Panc1 (cell line): ENCODE data around the gene TRIM44. TPM values are rescaled to one million over a fixed set of nuclear protein-coding genes. Genes with fewer than 3 reads are reported as not detected.

Experiments used
- ATAC-seq: fragments of 200-7000 bp; cut with Tn5 transposase; 2 replicates; pipeline ENCODE4 v1.9.1; 2020; ENCODE audit warnings: mild to moderate bottlenecking, moderate library complexity
- BruUV-seq: library from RNA; stranded (reverse); fragments of 400-500 nt; replicated peaks from 2 replicates; lab custom pipeline; 2021; lab: Mats Ljungman, UMichigan
- CTCF ChIA-PET: fragments of 300-600 bp; sonication (Branson Sonifier 250); formaldehyde crosslinking; loops from one replicate; lab custom pipeline; 2022; ENCODE audit warnings: antibody characterized with exemption; lab: Charles Lee
- POLR2A ChIA-PET: fragments of 300-600 bp; sonication (Branson Sonifier 250); formaldehyde crosslinking; loops from one replicate; lab custom pipeline; 2022; ENCODE audit warnings: antibody characterized with exemption; lab: Charles Lee
- DNase-seq: peaks from one replicate; pipeline ENCODE4 v3.0.0-alpha.2; 2010; ENCODE audit warnings: low read depth, low spot score
- H3K27ac ChIP-seq: 2 replicates; pipeline ENCODE4 v1.5.1; 2011; ENCODE audit warnings: mild to moderate bottlenecking, low read length, inconsistent platforms
- H3K27me3 ChIP-seq: fragments of 200-500 bp; sonication (Bioruptor generic); 2 replicates; pipeline ENCODE4 v1.6.0; 2014; ENCODE audit warnings: low read length, inconsistent platforms; ENCODE audit not compliant: control insufficient read depth, insufficient read depth
- H3K36me3 ChIP-seq: fragments of 200-500 bp; sonication (Bioruptor generic); 2 replicates; pipeline ENCODE4 v1.5.1; 2014; ENCODE audit warnings: inconsistent platforms, mild to moderate bottlenecking, low read length, moderate library complexity; ENCODE audit not compliant: control insufficient read depth, insufficient read depth
- H3K4me1 ChIP-seq: 2 replicates; pipeline ENCODE4 v1.5.1; 2011; ENCODE audit warnings: inconsistent platforms, mild to moderate bottlenecking, low read length, moderate library complexity; ENCODE audit not compliant: control insufficient read depth, insufficient read depth
- H3K4me3 ChIP-seq, 2 experiments: 2 replicates each; pipeline ENCODE4 v1.5.1; 2011 to 2012; ENCODE audit warnings: low read depth in 2 of 2, low read length in 2 of 2, mild to moderate bottlenecking in 2 of 2, inconsistent platforms in 1 of 2, moderate library complexity in 1 of 2
- H3K9me3 ChIP-seq: fragments of 200-500 bp; sonication (Bioruptor generic); 2 replicates; pipeline ENCODE4 v1.5.1; 2014; ENCODE audit warnings: low read depth, mild to moderate bottlenecking, inconsistent platforms, low read length, moderate library complexity; ENCODE audit not compliant: control insufficient read depth, insufficient read depth
- POLR2AphosphoS5 ChIP-seq: IDR thresholded peaks from 2 replicates; pipeline ENCODE4 v1.6.1; 2012; ENCODE audit warnings: mild to moderate bottlenecking, low read depth, low read length, moderate library complexity
- SIN3A ChIP-seq: IDR thresholded peaks from 2 replicates; pipeline ENCODE4 v1.6.1; 2012; ENCODE audit warnings: low read depth, mild to moderate bottlenecking, low read length, moderate library complexity, borderline replicate concordance; ENCODE audit not compliant: insufficient read depth
- TCF7L2 ChIP-seq: IDR thresholded peaks from 2 replicates; pipeline ENCODE4 v1.6.1; 2011; ENCODE audit warnings: mild to moderate bottlenecking, low read depth, low read length, inconsistent platforms
- in situ Hi-C: cut with HindIII; loops from 2 replicates; pipeline ENCODE4 v1.10.0; 2016; ENCODE audit warnings: low sequenced_read_pairs, low pct_unique_long_range_greater_than_20kb
- intact Hi-C: fragments of 100-400 bp; cut with micrococcal nuclease; formaldehyde crosslinking; loops from one replicate; pipeline ENCODE4 v1.10.0; 2022; ENCODE audit not compliant: unreplicated experiment
- total RNA-seq: library from RNA; stranded (reverse); gene quantifications from one replicate; pipeline ENCODE4 v1.2.1, GENCODE V29; 2021; ENCODE audit not compliant: unreplicated experiment
- TF ChIP-seq, protein P1 (sequence below): fragments of 450-650 bp; IDR thresholded peaks from 2 replicates; pipeline ENCODE4 v1.5.1; 2017; ENCODE audit warnings: mild to moderate bottlenecking
- TF ChIP-seq, protein P2 (sequence below), 2 experiments: IDR thresholded peaks; 2 replicates each; pipeline ENCODE4 v1.6.1; 2011 to 2012; ENCODE audit warnings: low read depth in 2 of 2, control low read depth in 1 of 2, low read length in 1 of 2, mild to moderate bottlenecking in 1 of 2, moderate library complexity in 1 of 2; ENCODE audit not compliant: insufficient read depth in 1 of 2

Gene TRIM44
- total RNA-seq, 1 experiment from 2014 or later, result 80.3 TPM

DNA sequence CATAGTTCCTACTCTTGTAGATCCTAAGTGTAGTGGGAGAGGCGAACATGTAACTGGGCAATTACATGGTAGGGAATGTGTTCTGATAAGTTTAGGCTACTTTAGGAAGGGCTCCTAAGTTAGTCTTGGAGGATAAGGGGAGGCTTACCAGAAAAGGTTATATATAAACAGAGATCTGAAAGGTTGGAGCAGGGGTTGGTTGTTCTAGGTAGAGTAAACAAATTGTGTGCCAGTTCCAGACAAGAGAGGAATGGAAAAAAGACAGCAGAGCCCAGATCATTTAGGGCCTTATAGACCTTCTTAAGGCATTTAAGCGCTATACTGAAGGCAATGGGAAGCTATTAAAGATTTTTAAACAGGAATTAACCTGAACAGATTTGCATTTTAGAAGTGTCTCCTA lies 74.4 kb downstream of the TRIM44 start:
- H3K36me3 ChIP-seq, result peaks cover 3% of the 10 kb centered on the region; the same call in 1 of the 2 replicates
- ATAC-seq, result no peak
- TF ChIP-seq TCF7L2 (no peak), SIN3A (no peak), POLR2AphosphoS5 (no peak)
- TF ChIP-seq, protein P1, sequence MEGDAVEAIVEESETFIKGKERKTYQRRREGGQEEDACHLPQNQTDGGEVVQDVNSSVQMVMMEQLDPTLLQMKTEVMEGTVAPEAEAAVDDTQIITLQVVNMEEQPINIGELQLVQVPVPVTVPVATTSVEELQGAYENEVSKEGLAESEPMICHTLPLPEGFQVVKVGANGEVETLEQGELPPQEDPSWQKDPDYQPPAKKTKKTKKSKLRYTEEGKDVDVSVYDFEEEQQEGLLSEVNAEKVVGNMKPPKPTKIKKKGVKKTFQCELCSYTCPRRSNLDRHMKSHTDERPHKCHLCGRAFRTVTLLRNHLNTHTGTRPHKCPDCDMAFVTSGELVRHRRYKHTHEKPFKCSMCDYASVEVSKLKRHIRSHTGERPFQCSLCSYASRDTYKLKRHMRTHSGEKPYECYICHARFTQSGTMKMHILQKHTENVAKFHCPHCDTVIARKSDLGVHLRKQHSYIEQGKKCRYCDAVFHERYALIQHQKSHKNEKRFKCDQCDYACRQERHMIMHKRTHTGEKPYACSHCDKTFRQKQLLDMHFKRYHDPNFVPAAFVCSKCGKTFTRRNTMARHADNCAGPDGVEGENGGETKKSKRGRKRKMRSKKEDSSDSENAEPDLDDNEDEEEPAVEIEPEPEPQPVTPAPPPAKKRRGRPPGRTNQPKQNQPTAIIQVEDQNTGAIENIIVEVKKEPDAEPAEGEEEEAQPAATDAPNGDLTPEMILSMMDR, result no peak
- TF ChIP-seq, protein P2, sequence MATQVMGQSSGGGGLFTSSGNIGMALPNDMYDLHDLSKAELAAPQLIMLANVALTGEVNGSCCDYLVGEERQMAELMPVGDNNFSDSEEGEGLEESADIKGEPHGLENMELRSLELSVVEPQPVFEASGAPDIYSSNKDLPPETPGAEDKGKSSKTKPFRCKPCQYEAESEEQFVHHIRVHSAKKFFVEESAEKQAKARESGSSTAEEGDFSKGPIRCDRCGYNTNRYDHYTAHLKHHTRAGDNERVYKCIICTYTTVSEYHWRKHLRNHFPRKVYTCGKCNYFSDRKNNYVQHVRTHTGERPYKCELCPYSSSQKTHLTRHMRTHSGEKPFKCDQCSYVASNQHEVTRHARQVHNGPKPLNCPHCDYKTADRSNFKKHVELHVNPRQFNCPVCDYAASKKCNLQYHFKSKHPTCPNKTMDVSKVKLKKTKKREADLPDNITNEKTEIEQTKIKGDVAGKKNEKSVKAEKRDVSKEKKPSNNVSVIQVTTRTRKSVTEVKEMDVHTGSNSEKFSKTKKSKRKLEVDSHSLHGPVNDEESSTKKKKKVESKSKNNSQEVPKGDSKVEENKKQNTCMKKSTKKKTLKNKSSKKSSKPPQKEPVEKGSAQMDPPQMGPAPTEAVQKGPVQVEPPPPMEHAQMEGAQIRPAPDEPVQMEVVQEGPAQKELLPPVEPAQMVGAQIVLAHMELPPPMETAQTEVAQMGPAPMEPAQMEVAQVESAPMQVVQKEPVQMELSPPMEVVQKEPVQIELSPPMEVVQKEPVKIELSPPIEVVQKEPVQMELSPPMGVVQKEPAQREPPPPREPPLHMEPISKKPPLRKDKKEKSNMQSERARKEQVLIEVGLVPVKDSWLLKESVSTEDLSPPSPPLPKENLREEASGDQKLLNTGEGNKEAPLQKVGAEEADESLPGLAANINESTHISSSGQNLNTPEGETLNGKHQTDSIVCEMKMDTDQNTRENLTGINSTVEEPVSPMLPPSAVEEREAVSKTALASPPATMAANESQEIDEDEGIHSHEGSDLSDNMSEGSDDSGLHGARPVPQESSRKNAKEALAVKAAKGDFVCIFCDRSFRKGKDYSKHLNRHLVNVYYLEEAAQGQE (IDR thresholded peaks at IDR 0.05; ENCODE audit: insufficient read depth in 1 of 2, low read depth in 2 of 2, low read length in 1 of 2), result no peak
- no peak overlapping the region for H3K27ac ChIP-seq
- intact Hi-C loops (no loop called here), in situ Hi-C loops (no loop called here)
- no peaks in the 10 kb centered on the region; the same call in 1 of the 2 replicates for H3K9me3 ChIP-seq
- H3K27me3 ChIP-seq, result no peaks in the 10 kb centered on the region
- no peak overlapping the region for H3K4me3 ChIP-seq
- CTCF ChIA-PET, result no interaction called here
- no peaks in the 10 kb centered on the region for H3K4me1 ChIP-seq
- DNase-seq, result no peak
- BruUV-seq, result no TSS peak
- POLR2A ChIA-PET, result no interaction called here

DNA sequence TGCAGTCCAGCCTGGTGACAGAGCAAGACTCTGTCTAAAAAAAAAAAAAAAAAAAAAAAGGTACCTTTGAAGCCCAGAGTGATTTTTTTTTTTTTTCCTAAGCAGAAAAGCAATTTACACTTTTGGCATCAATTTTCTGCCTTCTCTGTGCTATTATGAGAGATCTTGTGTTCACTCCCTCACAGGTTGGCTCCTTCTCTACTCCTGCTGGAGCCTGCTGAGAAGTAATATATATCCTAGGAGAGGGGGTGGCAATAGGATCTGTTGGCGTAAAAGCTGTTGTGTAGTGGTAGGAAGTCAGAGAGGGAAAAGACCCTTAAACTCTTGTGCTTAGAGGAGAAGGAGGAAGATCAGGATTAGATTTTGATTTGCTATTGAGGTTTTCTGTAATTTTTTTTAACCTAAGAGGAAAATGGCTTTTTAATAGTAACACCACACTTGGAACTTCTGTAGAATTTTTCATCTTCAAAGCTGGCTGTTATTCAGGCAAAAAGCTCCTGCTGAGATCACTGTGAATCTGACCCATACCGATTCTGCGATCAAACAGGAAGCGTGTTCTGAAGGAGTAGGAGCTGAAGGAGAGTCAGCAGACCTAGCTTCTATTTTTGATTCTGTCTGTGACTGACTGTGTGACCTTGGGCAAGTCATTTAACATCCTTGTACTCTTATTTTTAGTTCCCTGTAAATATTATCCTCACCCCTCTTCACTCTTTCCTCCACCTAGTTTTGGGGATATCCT lies 77.7 kb downstream of the TRIM44 start:
- no peak overlapping the region for H3K27ac ChIP-seq
- no peak for ATAC-seq
- no TSS peak for BruUV-seq

More for the DNA sequence above, 77.7 kb downstream of the TRIM44 start:
- ChIA-PET CTCF (no interaction called here), POLR2A (no interaction called here)
- H3K9me3 ChIP-seq, result no peaks in the 10 kb centered on the region
- no peaks in the 10 kb centered on the region for H3K27me3 ChIP-seq
- in situ Hi-C loops, result no loop called here
- H3K4me3 ChIP-seq, result no peak overlapping the region
- TF ChIP-seq, protein P2 (IDR thresholded peaks at IDR 0.05; ENCODE audit: insufficient read depth in 1 of 2, low read depth in 2 of 2, low read length in 1 of 2), result no peak
- TF ChIP-seq SIN3A, result no peak
- TF ChIP-seq, protein P1, result no peak
- no peak for TF ChIP-seq TCF7L2
- no peak for TF ChIP-seq POLR2AphosphoS5
- DNase-seq, result no peak
- intact Hi-C loops, result no loop called here
- no peaks in the 10 kb centered on the region for H3K4me1 ChIP-seq
- H3K36me3 ChIP-seq, result peaks cover 3% of the 10 kb centered on the region; the same call in 1 of the 2 replicates
